ENCODE measurements around the gene MGMT. TPM values are rescaled to one million over a fixed set of nuclear protein-coding genes. Genes with fewer than 3 reads are reported as not detected.
A peak's percentile ranks its signal among the peaks of the same experiment; 100 is the strongest.

The MGMT gene
- total RNA-seq, 4 donors from 2014 or later = 18.4 to 30.3 (median 27.9) TPM

DNA sequence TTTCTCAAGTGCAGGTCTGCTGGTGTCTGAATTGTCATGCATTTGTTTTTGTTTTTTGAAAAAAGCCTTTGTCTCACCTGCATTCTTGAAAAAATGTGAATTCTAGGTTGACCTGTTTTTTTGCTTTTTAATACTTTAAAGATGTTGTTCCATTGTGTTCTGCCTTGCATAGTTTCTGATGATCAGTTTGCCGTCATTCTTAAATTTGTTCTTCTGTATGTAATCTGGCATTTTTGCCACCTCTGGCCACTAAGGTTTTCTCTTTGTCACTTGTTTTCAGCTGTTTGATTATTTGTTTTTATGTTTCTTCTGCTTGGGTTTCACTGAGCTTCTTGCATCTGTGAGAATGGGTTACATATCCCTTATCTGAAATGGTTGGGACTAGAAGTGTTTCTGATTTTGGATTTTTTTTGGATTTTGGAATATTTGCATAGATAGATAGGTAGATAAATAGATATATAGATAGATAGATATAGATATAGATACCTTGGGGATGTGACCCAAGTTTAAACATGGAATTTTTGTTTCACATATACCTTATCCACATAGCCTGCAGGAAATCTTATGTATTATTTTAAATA is 16.5 kb downstream of the MGMT start:
- H3K4me3 ChIP-seq = no peak overlapping the region
- H3K27ac ChIP-seq (replicated peaks in 1 of 4) = no peak overlapping the region
- H3K4me1 ChIP-seq = no peaks in the 10 kb centered on the region
- 94% methylated on average over 1 of the region's 1 CpG for WGBS
- DNase-seq (ENCODE audit: extremely low spot score) = no peak
- peaks cover 0 to 51% (median 26%) of the 10 kb centered on the region in 4 donors for H3K9me3 ChIP-seq
- intact Hi-C loops (cut with DNase I) = no loop called here
- no peaks in the 10 kb centered on the region for H3K36me3 ChIP-seq
- no peaks in the 10 kb centered on the region for H3K27me3 ChIP-seq
- no peak for TF ChIP-seq POLR2A (IDR thresholded peaks at IDR 0.05; ENCODE audit: low read depth)
- TF ChIP-seq EP300 (IDR thresholded peaks at IDR 0.05) = no peak
- TF ChIP-seq POLR2AphosphoS5 (IDR thresholded peaks at IDR 0.05) = no peak
- TF ChIP-seq, protein P1, sequence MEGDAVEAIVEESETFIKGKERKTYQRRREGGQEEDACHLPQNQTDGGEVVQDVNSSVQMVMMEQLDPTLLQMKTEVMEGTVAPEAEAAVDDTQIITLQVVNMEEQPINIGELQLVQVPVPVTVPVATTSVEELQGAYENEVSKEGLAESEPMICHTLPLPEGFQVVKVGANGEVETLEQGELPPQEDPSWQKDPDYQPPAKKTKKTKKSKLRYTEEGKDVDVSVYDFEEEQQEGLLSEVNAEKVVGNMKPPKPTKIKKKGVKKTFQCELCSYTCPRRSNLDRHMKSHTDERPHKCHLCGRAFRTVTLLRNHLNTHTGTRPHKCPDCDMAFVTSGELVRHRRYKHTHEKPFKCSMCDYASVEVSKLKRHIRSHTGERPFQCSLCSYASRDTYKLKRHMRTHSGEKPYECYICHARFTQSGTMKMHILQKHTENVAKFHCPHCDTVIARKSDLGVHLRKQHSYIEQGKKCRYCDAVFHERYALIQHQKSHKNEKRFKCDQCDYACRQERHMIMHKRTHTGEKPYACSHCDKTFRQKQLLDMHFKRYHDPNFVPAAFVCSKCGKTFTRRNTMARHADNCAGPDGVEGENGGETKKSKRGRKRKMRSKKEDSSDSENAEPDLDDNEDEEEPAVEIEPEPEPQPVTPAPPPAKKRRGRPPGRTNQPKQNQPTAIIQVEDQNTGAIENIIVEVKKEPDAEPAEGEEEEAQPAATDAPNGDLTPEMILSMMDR (IDR thresholded peaks at IDR 0.05) = no peak

DNA sequence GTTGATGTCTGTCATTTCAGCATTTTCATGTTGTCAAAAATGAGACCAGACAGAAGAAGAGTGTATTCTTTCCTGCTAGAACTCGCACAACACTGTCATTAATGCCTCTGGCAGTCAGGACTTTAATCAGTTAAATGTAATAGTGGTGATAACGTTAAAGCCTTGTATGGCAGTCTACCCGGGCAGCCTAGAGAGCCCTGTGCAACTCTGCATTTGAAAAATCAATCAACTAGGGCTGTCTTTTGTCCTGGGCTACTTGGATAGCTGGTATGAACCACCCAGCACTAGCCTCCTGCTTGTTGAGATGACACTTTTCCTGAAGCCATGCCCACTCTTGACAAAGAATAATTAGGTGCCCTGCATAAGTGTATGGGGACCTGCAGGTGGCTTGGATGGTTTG is 19.8 kb downstream of the MGMT start:
- Histone ChIP-seq H3K9me3 (peaks cover 0 to 60% (median 40%) of the 10 kb centered on the region in 4 donors), H3K27ac (replicated peaks in 1 of 4) (no peak overlapping the region), H3K4me3 (no peak overlapping the region), H3K36me3 (no peaks in the 10 kb centered on the region), H3K4me1 (no peaks in the 10 kb centered on the region), H3K27me3 (no peaks in the 10 kb centered on the region)
- 55% methylated on average over 3 of the region's 3 CpGs for WGBS
- intact Hi-C loops (cut with DNase I) = no loop called here
- TF ChIP-seq, protein P1 (IDR thresholded peaks at IDR 0.05) = no peak
- TF ChIP-seq POLR2A (IDR thresholded peaks at IDR 0.05; ENCODE audit: low read depth) (no peak), POLR2AphosphoS5 (IDR thresholded peaks at IDR 0.05) (no peak), EP300 (IDR thresholded peaks at IDR 0.05) (no peak)
- DNase-seq (ENCODE audit: extremely low spot score) = peak; percentile 57

DNA sequence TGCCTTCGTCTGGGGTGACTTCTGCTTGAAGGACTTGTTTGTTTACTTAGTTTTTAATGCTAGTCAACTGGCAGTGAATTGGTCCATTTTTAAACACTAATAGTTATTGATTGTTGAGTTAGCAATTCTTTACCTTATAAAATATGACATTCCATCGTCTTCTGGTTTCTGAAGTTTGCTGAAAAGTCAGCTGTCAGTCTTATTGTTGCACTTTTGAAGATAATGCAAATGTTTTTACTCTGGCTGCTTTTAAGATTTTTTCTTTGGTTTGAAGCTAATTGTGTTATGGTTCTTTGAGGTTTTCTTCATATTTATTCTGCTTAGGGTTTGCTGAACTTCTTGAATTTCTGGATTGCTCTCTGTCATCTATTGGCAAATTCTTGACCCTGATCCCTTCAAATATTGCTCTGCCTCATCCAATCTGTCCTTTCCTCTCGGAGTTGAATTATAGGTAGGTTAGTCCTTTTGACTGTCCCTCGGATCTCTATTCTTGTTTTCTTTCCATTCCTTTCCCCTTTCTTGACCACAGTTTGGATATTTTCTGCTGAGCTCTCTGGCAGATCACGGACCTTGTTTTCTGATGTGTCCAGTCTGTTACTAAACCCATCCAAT is 24.2 kb downstream of the MGMT start:
- TF ChIP-seq EP300 (IDR thresholded peaks at IDR 0.05) (no peak), POLR2A (IDR thresholded peaks at IDR 0.05; ENCODE audit: low read depth) (no peak), POLR2AphosphoS5 (IDR thresholded peaks at IDR 0.05) (no peak)
- TF ChIP-seq, protein P1 (IDR thresholded peaks at IDR 0.05) = no peak
- Histone ChIP-seq H3K27ac (replicated peaks in 1 of 4) (no peak overlapping the region), H3K9me3 (peaks cover 0 to 32% (median 20%) of the 10 kb centered on the region in 4 donors), H3K4me3 (no peak overlapping the region), H3K27me3 (no peaks in the 10 kb centered on the region), H3K4me1 (no peaks in the 10 kb centered on the region), H3K36me3 (no peaks in the 10 kb centered on the region)
- WGBS = 97% methylated on average over 5 of the region's 5 CpGs
- intact Hi-C loops (cut with DNase I) = no loop called here
- no peak for DNase-seq (ENCODE audit: extremely low spot score)

DNA sequence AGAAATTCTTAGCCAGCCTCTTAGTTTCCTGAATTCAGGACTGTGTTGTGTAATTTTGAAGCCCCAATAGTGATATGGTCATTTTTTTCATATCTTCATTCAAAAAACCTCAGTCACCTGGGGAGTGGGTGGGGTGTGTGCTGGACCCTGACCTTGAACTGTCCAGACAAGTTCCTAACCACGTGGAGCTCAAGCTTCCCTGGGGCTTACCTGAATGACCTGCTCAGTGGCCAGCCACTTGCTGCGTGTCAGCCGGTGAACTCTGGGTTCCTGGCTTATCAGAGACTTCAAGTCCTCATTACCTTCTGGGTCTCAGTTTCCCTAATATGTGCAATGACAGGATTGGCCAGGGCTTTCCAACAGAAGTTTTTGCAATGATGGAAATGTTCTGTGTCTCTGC is 27.1 kb downstream of the MGMT start:
- peaks cover 0 to 32% (median 20%) of the 10 kb centered on the region in 4 donors for H3K9me3 ChIP-seq

More for the DNA sequence above, 27.1 kb downstream of the MGMT start:
- 94% methylated on average over 3 of the region's 3 CpGs for WGBS
- H3K27me3 ChIP-seq = no peaks in the 10 kb centered on the region
- intact Hi-C loops (cut with DNase I) = no loop called here
- no peaks in the 10 kb centered on the region for H3K4me1 ChIP-seq
- no peak for DNase-seq (ENCODE audit: extremely low spot score)
- no peaks in the 10 kb centered on the region for H3K36me3 ChIP-seq
- no peak overlapping the region for H3K27ac ChIP-seq (replicated peaks in 1 of 4)
- TF ChIP-seq POLR2AphosphoS5 (IDR thresholded peaks at IDR 0.05) (no peak), EP300 (IDR thresholded peaks at IDR 0.05) (no peak), POLR2A (IDR thresholded peaks at IDR 0.05; ENCODE audit: low read depth) (no peak)
- TF ChIP-seq, protein P1 (IDR thresholded peaks at IDR 0.05) = no peak
- H3K4me3 ChIP-seq = no peak overlapping the region
